CD4-positive, alpha-beta T cell treated with Interleukin-4 for 1 hour (primary cell): ENCODE results near the gene CEP70.

Source experiments
- DNase-seq, 2 donors: peaks; one replicate each; pipeline ENCODE4 v3.0.0-alpha.2; 2020 to 2022

CEP70 gene

DNA sequence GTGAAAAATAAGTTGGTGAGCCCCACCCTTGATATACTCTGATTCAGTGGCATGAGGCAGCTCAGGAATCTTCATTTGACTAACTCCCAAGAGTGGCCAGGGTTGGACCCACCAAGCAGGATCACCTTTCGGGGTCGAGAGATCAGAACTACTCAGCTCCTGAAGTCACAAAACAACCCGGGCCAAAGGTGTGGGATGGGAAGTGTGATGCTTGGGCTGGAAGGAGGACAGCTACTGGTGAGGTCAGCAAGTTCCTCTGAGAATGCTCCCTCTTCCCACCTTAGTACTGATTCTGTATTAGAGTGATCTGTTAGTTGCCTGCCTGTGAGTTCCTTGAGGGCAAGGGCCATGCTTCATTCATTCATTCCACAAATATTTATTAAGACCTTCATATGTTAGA lies 144.6 kb downstream of the CEP70 start:
- DNase-seq = no peak

GRCh38 chr3:138448631-138449030 lies 145.4 kb downstream of the CEP70 start:
- no peak for DNase-seq

- no peak for DNase-seq
Measured at GRCh38 chr3:138445654-138446053, 148.4 kb downstream of the CEP70 start.

DNA sequence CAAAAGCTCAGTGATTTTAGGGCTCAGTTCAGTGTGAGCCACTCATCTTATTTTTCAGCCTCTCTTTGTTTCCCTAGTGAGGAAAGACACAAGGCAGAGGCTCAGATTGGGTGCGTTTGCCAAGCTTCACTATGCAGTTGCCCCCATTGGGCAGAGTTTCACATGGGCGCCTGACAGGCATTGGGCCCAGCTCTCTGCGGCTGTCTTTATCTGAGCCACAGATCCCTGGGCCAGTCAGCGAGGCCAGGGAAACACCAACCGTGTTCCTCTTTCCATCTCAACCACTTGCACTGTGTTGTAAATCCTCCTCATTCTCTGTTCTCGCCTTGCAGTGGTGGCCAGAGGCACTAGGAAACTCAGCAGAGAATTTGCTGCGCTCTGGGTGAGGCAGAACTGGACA lies 148.8 kb downstream of the CEP70 start:
- no peak for DNase-seq
